Caco-2 (cell line): ENCODE results near the gene EMCN. TPM values are rescaled to one million over a fixed set of nuclear protein-coding genes. Genes with fewer than 3 reads are reported as not detected.
"Not testable (repeated sequence)": the region's sequence is repeated elsewhere in the genome, so short reads cannot be mapped to it uniquely, and the experiment has no call there.

Experiments
- BruUV-seq: library from RNA; stranded (reverse); fragments of 400-500 nt; replicated peaks from 2 replicates; lab custom pipeline; 2021; lab: Mats Ljungman, UMichigan
- CTCF ChIA-PET: fragments of 300-600 bp; sonication (Branson Sonifier 250); formaldehyde crosslinking; loops from one replicate; lab custom pipeline; 2022; ENCODE audit warnings: antibody characterized with exemption; lab: Charles Lee
- POLR2A ChIA-PET: fragments of 300-600 bp; sonication (Branson Sonifier 250); formaldehyde crosslinking; loops from one replicate; lab custom pipeline; 2022; ENCODE audit warnings: antibody characterized with exemption; lab: Charles Lee
- DNase-seq, 2 experiments: peaks; one replicate each; pipeline versions ENCODE4 v3.0.0 to v3.0.0-alpha.2; 2020 to 2022
- H3K27me3 ChIP-seq: replicated peaks from 2 replicates; pipeline ENCODE4 v1.6.0; 2011; ENCODE audit warnings: low read length; ENCODE audit not compliant: control insufficient read depth, insufficient read depth
- H3K36me3 ChIP-seq: 2 replicates; pipeline ENCODE4 v1.5.1; 2011; ENCODE audit warnings: low read length; ENCODE audit not compliant: control insufficient read depth, insufficient read depth
- H3K4me1 ChIP-seq: fragments of 250-450 bp; sonication (Bioruptor Pico); 2 replicates; pipeline ENCODE4 v1.5.1; 2020; ENCODE audit warnings: mild to moderate bottlenecking
- H3K4me3 ChIP-seq: 2 replicates; pipeline ENCODE4 v1.5.1; 2011; ENCODE audit warnings: low read depth, mild to moderate bottlenecking, control low read depth, low read length
- H3K9me3 ChIP-seq: fragments of 250-450 bp; sonication (Bioruptor Pico); 2 replicates; pipeline ENCODE4 v1.5.1; 2020; ENCODE audit warnings: mild to moderate bottlenecking, moderate library complexity
- H3K27ac Mint-ChIP-seq: one replicate; pipeline ENCODE4 v1.8.0; 2022; ENCODE audit warnings: mixed read lengths; ENCODE audit not compliant: unreplicated experiment
- H3K27me3 Mint-ChIP-seq: one replicate; pipeline ENCODE4 v1.8.0; 2022; ENCODE audit warnings: mixed read lengths; ENCODE audit not compliant: insufficient read depth, unreplicated experiment
- H3K36me3 Mint-ChIP-seq: one replicate; pipeline ENCODE4 v1.8.0; 2022; ENCODE audit warnings: mild to moderate bottlenecking, mixed read lengths; ENCODE audit not compliant: insufficient read depth, unreplicated experiment
- H3K4me1 Mint-ChIP-seq: one replicate; pipeline ENCODE4 v1.8.0; 2022; ENCODE audit warnings: low read depth, mixed read lengths; ENCODE audit not compliant: unreplicated experiment
- H3K4me3 Mint-ChIP-seq: one replicate; pipeline ENCODE4 v1.8.0; 2022; ENCODE audit warnings: mild to moderate bottlenecking, moderate library complexity, mixed read lengths; ENCODE audit not compliant: unreplicated experiment
- H3K9me3 Mint-ChIP-seq: one replicate; pipeline ENCODE4 v1.8.0; 2022; ENCODE audit warnings: mixed read lengths; ENCODE audit not compliant: unreplicated experiment
- intact Hi-C: fragments of 100-400 bp; cut with micrococcal nuclease; formaldehyde crosslinking; loops from one replicate; pipeline ENCODE4 v1.10.0; 2022; ENCODE audit not compliant: unreplicated experiment
- total RNA-seq: library from RNA; stranded (reverse); gene quantifications from 2 replicates; pipeline ENCODE4 v1.2.3, GENCODE V29; 2022
- TF ChIP-seq, protein P1 (sequence below), 2 experiments: fragments of 200-600 bp in 1 of 2; IDR thresholded peaks; 1 replicate in 1 of 2; 2 replicates in 1 of 2; pipeline versions ENCODE4 v1.5.1 to v1.8.0; 2011 to 2022; ENCODE audit warnings: antibody characterized with exemption in 1 of 2, control low read depth in 1 of 2, inconsistent platforms in 1 of 2, low read depth in 1 of 2, low read length in 1 of 2, mild to moderate bottlenecking in 1 of 2, moderate library complexity in 1 of 2; ENCODE audit not compliant: insufficient read depth in 1 of 2, severe bottlenecking in 1 of 2, unreplicated experiment in 1 of 2

Gene EMCN
- total RNA-seq, 1 experiment from 2014 or later: not detected

DNA sequence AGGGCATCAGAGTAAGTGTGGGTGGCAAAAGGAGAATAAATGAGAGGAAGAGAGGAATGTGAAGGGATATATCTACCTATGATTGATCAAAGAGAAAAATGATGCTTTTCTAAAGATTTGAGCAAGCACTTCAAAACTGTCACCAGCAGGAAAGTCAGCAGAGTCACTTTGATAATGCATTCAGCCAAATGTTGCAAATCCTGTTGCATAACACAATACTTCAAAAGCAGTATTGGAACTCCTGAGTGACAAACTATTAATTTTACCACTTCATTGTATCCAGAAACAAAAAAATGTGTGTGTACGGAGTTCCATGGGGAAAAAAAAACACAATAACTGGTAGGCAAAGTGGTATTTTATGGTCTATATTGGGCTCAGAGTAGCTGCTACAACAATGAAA is 160.3 kb downstream of the EMCN start:
- H3K9me3 ChIP-seq: peaks cover 4% of the 10 kb centered on the region; the same call in 1 of the 2 replicates
- no peaks in the 10 kb centered on the region for H3K27me3 Mint-ChIP-seq
- CTCF ChIA-PET: no interaction called here
- no TSS peak for BruUV-seq
- no peak overlapping the region for H3K4me3 Mint-ChIP-seq
- intact Hi-C loops: no loop called here
- DNase-seq: no peak
- TF ChIP-seq, protein P1, sequence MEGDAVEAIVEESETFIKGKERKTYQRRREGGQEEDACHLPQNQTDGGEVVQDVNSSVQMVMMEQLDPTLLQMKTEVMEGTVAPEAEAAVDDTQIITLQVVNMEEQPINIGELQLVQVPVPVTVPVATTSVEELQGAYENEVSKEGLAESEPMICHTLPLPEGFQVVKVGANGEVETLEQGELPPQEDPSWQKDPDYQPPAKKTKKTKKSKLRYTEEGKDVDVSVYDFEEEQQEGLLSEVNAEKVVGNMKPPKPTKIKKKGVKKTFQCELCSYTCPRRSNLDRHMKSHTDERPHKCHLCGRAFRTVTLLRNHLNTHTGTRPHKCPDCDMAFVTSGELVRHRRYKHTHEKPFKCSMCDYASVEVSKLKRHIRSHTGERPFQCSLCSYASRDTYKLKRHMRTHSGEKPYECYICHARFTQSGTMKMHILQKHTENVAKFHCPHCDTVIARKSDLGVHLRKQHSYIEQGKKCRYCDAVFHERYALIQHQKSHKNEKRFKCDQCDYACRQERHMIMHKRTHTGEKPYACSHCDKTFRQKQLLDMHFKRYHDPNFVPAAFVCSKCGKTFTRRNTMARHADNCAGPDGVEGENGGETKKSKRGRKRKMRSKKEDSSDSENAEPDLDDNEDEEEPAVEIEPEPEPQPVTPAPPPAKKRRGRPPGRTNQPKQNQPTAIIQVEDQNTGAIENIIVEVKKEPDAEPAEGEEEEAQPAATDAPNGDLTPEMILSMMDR (IDR thresholded peaks at IDR 0.05; ENCODE audit: insufficient read depth in 1 of 2, low read depth in 1 of 2, low read length in 1 of 2, severe bottlenecking in 1 of 2, unreplicated experiment in 1 of 2): no peak
- POLR2A ChIA-PET: no interaction called here
- H3K4me1 Mint-ChIP-seq: no peaks in the 10 kb centered on the region
- no peak overlapping the region for H3K4me3 ChIP-seq
- H3K27ac Mint-ChIP-seq: no peak overlapping the region
- no peaks in the 10 kb centered on the region for H3K36me3 Mint-ChIP-seq
- no peaks in the 10 kb centered on the region for H3K4me1 ChIP-seq
- H3K27me3 ChIP-seq: no peaks in the 10 kb centered on the region
- H3K36me3 ChIP-seq: no peaks in the 10 kb centered on the region
- H3K9me3 Mint-ChIP-seq: peaks cover 10% of the 10 kb centered on the region

GRCh38 chr4:100356172-100356571 is 161.7 kb downstream of the EMCN start:
- TF ChIP-seq, protein P1 (IDR thresholded peaks at IDR 0.05; ENCODE audit: insufficient read depth in 1 of 2, low read depth in 1 of 2, low read length in 1 of 2, severe bottlenecking in 1 of 2, unreplicated experiment in 1 of 2): no peak
- no peak for DNase-seq
- Histone ChIP-seq H3K27me3 (no peaks in the 10 kb centered on the region), H3K4me1 (no peaks in the 10 kb centered on the region), H3K4me3 (no peak overlapping the region), H3K36me3 (no peaks in the 10 kb centered on the region), H3K9me3 (peaks cover 4% of the 10 kb centered on the region; the same call in 1 of the 2 replicates)
- BruUV-seq: no TSS peak
- Mint-ChIP-seq H3K4me3 (no peak overlapping the region), H3K36me3 (no peaks in the 10 kb centered on the region), H3K27me3 (no peaks in the 10 kb centered on the region), H3K4me1 (no peaks in the 10 kb centered on the region), H3K9me3 (peaks cover 10% of the 10 kb centered on the region), H3K27ac (no peak overlapping the region)
- intact Hi-C loops: no loop called here
- POLR2A ChIA-PET: no interaction called here
- CTCF ChIA-PET: no interaction called here

- H3K27me3 Mint-ChIP-seq, POLR2A ChIA-PET, BruUV-seq, H3K4me1 ChIP-seq, H3K4me3 ChIP-seq, H3K4me1 Mint-ChIP-seq, H3K9me3 Mint-ChIP-seq, H3K36me3 Mint-ChIP-seq, H3K36me3 ChIP-seq, H3K27ac Mint-ChIP-seq, DNase-seq, H3K9me3 ChIP-seq, CTCF ChIA-PET, H3K4me3 Mint-ChIP-seq, H3K27me3 ChIP-seq, intact Hi-C loops: not testable (repeated sequence)
Observed at GRCh38 chr4:100352352-100352751, 165.5 kb downstream of the EMCN start.

GRCh38 chr4:100348473-100348872 is 169.3 kb downstream of the EMCN start:
- no peaks in the 10 kb centered on the region for H3K4me1 Mint-ChIP-seq
- DNase-seq: no peak
- H3K27me3 Mint-ChIP-seq: no peaks in the 10 kb centered on the region
- TF ChIP-seq, protein P1 (IDR thresholded peaks at IDR 0.05; ENCODE audit: insufficient read depth in 1 of 2, low read depth in 1 of 2, low read length in 1 of 2, severe bottlenecking in 1 of 2, unreplicated experiment in 1 of 2): no peak
- no peaks in the 10 kb centered on the region for H3K4me1 ChIP-seq
- BruUV-seq: no TSS peak
- H3K9me3 Mint-ChIP-seq: no peaks in the 10 kb centered on the region
- H3K4me3 ChIP-seq: no peak overlapping the region
- no peaks in the 10 kb centered on the region for H3K36me3 ChIP-seq
- H3K27ac Mint-ChIP-seq: no peak overlapping the region
- H3K36me3 Mint-ChIP-seq: no peaks in the 10 kb centered on the region
- ChIA-PET CTCF (no interaction called here), POLR2A (no interaction called here)
- no peaks in the 10 kb centered on the region for H3K27me3 ChIP-seq
- H3K9me3 ChIP-seq: no peaks in the 10 kb centered on the region
- H3K4me3 Mint-ChIP-seq: no peak overlapping the region
- intact Hi-C loops: no loop called here
